Fibroblast of lung (primary cell): ENCODE results near the gene COX6B1. TPM values are rescaled to one million over a fixed set of nuclear protein-coding genes. Genes with fewer than 3 reads are reported as not detected.
A peak's percentile ranks its signal among the peaks of the same experiment; 100 is the strongest.

ENCODE experiments used
- DNase-seq, 2 donors: peaks; one replicate each; pipeline versions ENCODE4 v3.0.0 to v3.0.0-alpha.2; 2010; ENCODE audit warnings: low read depth in 2 of 2
- H2AFZ ChIP-seq: 2 replicates; pipeline ENCODE4 v1.5.1; 2012; ENCODE audit warnings: low read length, control low read depth, inconsistent platforms
- H3K27ac ChIP-seq: 2 replicates; pipeline ENCODE4 v1.5.1; 2011; ENCODE audit warnings: low read length, control low read depth; ENCODE audit not compliant: insufficient read depth
- H3K27me3 ChIP-seq: 2 replicates; pipeline ENCODE4 v1.5.1; 2011; ENCODE audit warnings: mild to moderate bottlenecking, low read length; ENCODE audit not compliant: control insufficient read depth, insufficient read depth
- H3K36me3 ChIP-seq: 2 replicates; pipeline ENCODE4 v1.5.1; 2011; ENCODE audit warnings: low read length; ENCODE audit not compliant: control insufficient read depth, insufficient read depth
- H3K4me1 ChIP-seq: 2 replicates; pipeline ENCODE4 v1.5.1; 2011; ENCODE audit warnings: low read length; ENCODE audit not compliant: control insufficient read depth, insufficient read depth; ENCODE audit errors: extremely low read depth
- H3K4me2 ChIP-seq: 2 replicates; pipeline ENCODE4 v1.5.1; 2011; ENCODE audit warnings: low read length, control low read depth; ENCODE audit not compliant: insufficient read depth; ENCODE audit errors: extremely low read depth
- H3K4me3 ChIP-seq, 4 experiments: fragments of 200-600 bp in 1 of 4; sonication (generic) in 1 of 4; replicated peaks in 1 of 4; 2 replicates each; pipeline ENCODE4 v1.5.1; 2011 to 2016; ENCODE audit warnings: low read length in 4 of 4, low read depth in 3 of 4, mild to moderate bottlenecking in 3 of 4, control low read depth in 2 of 4, inconsistent platforms in 1 of 4, mixed read lengths in 1 of 4; ENCODE audit not compliant: insufficient read depth in 1 of 4; ENCODE audit errors: control extremely low read depth in 1 of 4
- H3K79me2 ChIP-seq: 2 replicates; pipeline ENCODE4 v1.5.1; 2012; ENCODE audit warnings: mild to moderate bottlenecking, low read length, inconsistent platforms; ENCODE audit not compliant: control insufficient read depth, insufficient read depth
- H3K9ac ChIP-seq: 2 replicates; pipeline ENCODE4 v1.5.1; 2011; ENCODE audit warnings: mild to moderate bottlenecking, low read length, control low read depth; ENCODE audit not compliant: insufficient read depth
- H3K9me3 ChIP-seq: 2 replicates; pipeline ENCODE4 v1.5.1; 2012; ENCODE audit warnings: low read depth, low read length; ENCODE audit not compliant: control insufficient read depth, insufficient read depth
- H4K20me1 ChIP-seq: 2 replicates; pipeline ENCODE4 v1.5.1; 2011; ENCODE audit warnings: low read length; ENCODE audit not compliant: control insufficient read depth, insufficient read depth; ENCODE audit errors: extremely low read depth
- EZH2 ChIP-seq: IDR thresholded peaks from 2 replicates; pipeline ENCODE4 v1.5.1; 2012; ENCODE audit warnings: low read length, control low read depth, mild to moderate bottlenecking; ENCODE audit errors: missing control alignments
- polyA plus RNA-seq, 2 donors: library from polyadenylated mRNA; depleted of rRNA in 1 of 2; stranded (reverse) in 1 of 2; unstranded in 1 of 2; fragments of >200 nt; gene quantifications; 2 replicates each; pipeline ENCODE4 v1.2.1, GENCODE V29; 2011 to 2012; ENCODE audit warnings: missing spikeins in 1 of 2
- total RNA-seq: library from RNA; depleted of rRNA; stranded (reverse); fragments of >200 nt; gene quantifications from 2 replicates; pipeline ENCODE4 v1.2.1, GENCODE V29; 2014
- TF ChIP-seq, protein P1 (sequence below), 2 donors: IDR thresholded peaks in 1 of 2; conservative IDR thresholded peaks in 1 of 2; 1 replicate in 1 of 2; 2 replicates in 1 of 2; pipeline ENCODE4 v1.5.1; 2011 to 2012; ENCODE audit warnings: low read length in 2 of 2, control low read depth in 1 of 2, inconsistent platforms in 1 of 2, low read depth in 1 of 2, mild to moderate bottlenecking in 1 of 2

The COX6B1 gene
- total and polyA plus RNA-seq, 2 donors (not counting 1 experiment from before 2014, with no cell fraction given) = 279 to 382 TPM

DNA sequence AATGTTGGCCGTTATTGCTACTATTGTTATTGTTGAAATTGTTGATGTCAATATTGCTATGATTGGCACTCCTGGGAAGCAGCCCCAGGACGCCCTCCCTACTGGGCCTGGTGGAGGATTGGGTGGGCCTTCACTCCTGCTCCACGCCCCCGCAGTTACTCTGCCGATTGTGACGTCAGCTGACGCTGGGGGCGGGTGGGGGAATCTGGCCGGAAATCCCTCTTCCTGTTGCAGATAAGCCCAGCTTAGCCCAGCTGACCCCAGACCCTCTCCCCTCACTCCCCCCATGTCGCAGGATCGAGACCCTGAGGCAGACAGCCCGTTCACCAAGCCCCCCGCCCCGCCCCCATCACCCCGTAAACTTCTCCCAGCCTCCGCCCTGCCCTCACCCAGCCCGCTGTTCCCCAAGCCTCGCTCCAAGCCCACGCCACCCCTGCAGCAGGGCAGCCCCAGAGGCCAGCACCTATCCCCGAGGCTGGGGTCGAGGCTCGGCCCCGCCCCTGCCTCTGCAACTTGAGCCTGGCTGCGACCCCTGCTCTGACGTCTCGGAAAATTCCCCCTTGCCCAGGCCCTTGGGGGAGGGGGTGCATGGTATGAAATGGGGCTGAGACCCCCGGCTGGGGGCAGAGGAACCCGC lies 6.5 kb upstream of the COX6B1 start, which contains the start of gene ETV2:
Gene ETV2 (plus strand): TSS at position 231 of the 637 bp plus-strand sequence. CDS start 716 bp downstream, outside the sequence.
- no peaks in the 10 kb centered on the region for H4K20me1 ChIP-seq
- H2AFZ ChIP-seq = peak within 1 kb of the TSS; percentile 28
- H3K79me2 ChIP-seq = no peaks in the 10 kb centered on the region
- H3K4me1 ChIP-seq = peaks cover 2% of the 10 kb centered on the region
- no peak within 1 kb of the TSS for H3K27ac ChIP-seq
- TF ChIP-seq EZH2 = no peak
- TF ChIP-seq, protein P1, sequence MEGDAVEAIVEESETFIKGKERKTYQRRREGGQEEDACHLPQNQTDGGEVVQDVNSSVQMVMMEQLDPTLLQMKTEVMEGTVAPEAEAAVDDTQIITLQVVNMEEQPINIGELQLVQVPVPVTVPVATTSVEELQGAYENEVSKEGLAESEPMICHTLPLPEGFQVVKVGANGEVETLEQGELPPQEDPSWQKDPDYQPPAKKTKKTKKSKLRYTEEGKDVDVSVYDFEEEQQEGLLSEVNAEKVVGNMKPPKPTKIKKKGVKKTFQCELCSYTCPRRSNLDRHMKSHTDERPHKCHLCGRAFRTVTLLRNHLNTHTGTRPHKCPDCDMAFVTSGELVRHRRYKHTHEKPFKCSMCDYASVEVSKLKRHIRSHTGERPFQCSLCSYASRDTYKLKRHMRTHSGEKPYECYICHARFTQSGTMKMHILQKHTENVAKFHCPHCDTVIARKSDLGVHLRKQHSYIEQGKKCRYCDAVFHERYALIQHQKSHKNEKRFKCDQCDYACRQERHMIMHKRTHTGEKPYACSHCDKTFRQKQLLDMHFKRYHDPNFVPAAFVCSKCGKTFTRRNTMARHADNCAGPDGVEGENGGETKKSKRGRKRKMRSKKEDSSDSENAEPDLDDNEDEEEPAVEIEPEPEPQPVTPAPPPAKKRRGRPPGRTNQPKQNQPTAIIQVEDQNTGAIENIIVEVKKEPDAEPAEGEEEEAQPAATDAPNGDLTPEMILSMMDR (conservative IDR thresholded peaks at IDR 0.05 in 1 of 2, IDR thresholded peaks at IDR 0.05 in 1 of 2; ENCODE audit: low read depth in 1 of 2, low read length in 2 of 2) = no peak
- no peaks in the 10 kb centered on the region for H3K27me3 ChIP-seq
- no peaks in the 10 kb centered on the region for H3K9me3 ChIP-seq
- H3K36me3 ChIP-seq = peaks cover 10% of the 10 kb centered on the region
- no peak within 1 kb of the TSS for H3K4me3 ChIP-seq
- peak within 1 kb of the TSS; percentile 28 for H3K4me2 ChIP-seq
- H3K9ac ChIP-seq = no peak within 1 kb of the TSS
- peak; percentile 13 to 41 for DNase-seq

DNA sequence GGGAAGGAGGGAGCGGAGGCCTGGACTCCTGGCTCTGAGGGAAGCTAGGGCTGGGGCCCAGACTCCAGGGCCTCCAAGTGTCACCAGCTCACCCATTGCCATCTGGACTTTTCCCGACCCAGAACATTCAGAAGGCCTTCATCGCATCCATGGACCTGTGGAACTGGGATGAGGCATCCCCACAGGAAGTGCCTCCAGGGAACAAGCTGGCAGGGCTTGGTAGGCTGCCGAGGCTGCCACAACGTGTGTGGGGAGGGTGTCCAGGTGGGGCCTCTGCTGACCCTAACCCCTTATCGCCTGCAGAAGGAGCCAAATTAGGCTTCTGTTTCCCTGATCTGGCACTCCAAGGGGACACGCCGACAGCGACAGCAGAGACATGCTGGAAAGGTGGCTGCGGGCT lies 5.8 kb upstream of the COX6B1 start:
- TF ChIP-seq, protein P1 (conservative IDR thresholded peaks at IDR 0.05 in 1 of 2, IDR thresholded peaks at IDR 0.05 in 1 of 2; ENCODE audit: low read depth in 1 of 2, low read length in 2 of 2) = no peak
- TF ChIP-seq EZH2 = no peak
- Histone ChIP-seq H2AFZ (no peak overlapping the region), H4K20me1 (no peaks in the 10 kb centered on the region), H3K4me2 (no peak overlapping the region), H3K4me3 (no peak overlapping the region), H3K36me3 (peaks cover 5% of the 10 kb centered on the region), H3K27ac (no peak overlapping the region), H3K79me2 (no peaks in the 10 kb centered on the region), H3K9ac (no peak overlapping the region), H3K9me3 (no peaks in the 10 kb centered on the region), H3K27me3 (no peaks in the 10 kb centered on the region), H3K4me1 (peaks cover 2% of the 10 kb centered on the region)
- DNase-seq = no peak

DNA sequence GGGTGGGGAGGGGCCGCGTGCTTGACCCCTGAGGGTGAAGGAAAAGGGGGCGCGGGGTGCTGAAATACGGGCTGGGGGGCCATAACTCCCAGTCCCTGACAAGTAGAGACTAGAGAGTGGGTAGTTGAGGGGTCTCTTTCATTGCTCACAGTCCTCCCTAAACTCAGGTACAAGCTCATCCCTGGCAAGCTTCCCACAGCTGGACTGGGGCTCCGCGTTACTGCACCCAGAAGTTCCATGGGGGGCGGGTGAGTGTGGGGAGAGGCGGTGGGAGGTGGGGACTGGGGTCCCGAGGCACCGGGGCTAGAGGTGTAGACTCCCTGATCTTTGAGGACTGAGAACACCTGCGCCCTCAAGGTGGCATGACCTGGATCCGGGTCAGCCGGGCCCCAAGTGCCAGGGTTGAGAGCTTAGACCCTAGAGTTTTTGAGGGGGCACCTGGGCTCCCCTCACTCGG lies 5.3 kb upstream of the COX6B1 start:
- Histone ChIP-seq H3K4me3 (peak overlapping the region in 3 of 4 experiments; percentile 44 to 57 (median 57)), H3K4me1 (peaks cover 2% of the 10 kb centered on the region), H3K36me3 (peaks cover 1% of the 10 kb centered on the region), H2AFZ (no peak overlapping the region), H3K9me3 (no peaks in the 10 kb centered on the region), H3K27me3 (no peaks in the 10 kb centered on the region), H3K27ac (no peak overlapping the region), H4K20me1 (no peaks in the 10 kb centered on the region), H3K9ac (no peak overlapping the region), H3K4me2 (peak overlapping the region; percentile 83), H3K79me2 (no peaks in the 10 kb centered on the region)
- no peak for TF ChIP-seq EZH2
- TF ChIP-seq, protein P1 (conservative IDR thresholded peaks at IDR 0.05 in 1 of 2, IDR thresholded peaks at IDR 0.05 in 1 of 2; ENCODE audit: low read depth in 1 of 2, low read length in 2 of 2) = no peak
- DNase-seq = no peak
